ENCODE data around the gene GPC5. TPM values are rescaled to one million over a fixed set of nuclear protein-coding genes. Genes with fewer than 3 reads are reported as not detected.

GPC5 gene
- total RNA-seq, 1 donor from 2014 or later, result 0.99 TPM

- DNase-seq (ENCODE audit: low spot score), result no peak
- no peak for TF ChIP-seq CTCF (IDR thresholded peaks at IDR 0.05)
- no peak overlapping the region for H3K27ac Mint-ChIP-seq (ENCODE audit: unreplicated experiment)
- peaks cover 5% of the 10 kb centered on the region for H3K27me3 Mint-ChIP-seq (ENCODE audit: low read depth)
- no peaks in the 10 kb centered on the region for H3K36me3 Mint-ChIP-seq (ENCODE audit: low read depth)
- H3K9me3 Mint-ChIP-seq (ENCODE audit: low read depth), result no peaks in the 10 kb centered on the region
- no peak overlapping the region for H3K4me3 Mint-ChIP-seq (ENCODE audit: unreplicated experiment)
- no peaks in the 10 kb centered on the region for H3K4me1 Mint-ChIP-seq (ENCODE audit: low read depth)
Observed at GRCh38 chr13:91459485-91459884, 61.1 kb downstream of the GPC5 start.

GRCh38 chr13:91464336-91464735 is 65.9 kb downstream of the GPC5 start:
- Mint-ChIP-seq H3K36me3 (ENCODE audit: low read depth) (no peaks in the 10 kb centered on the region), H3K9me3 (ENCODE audit: low read depth) (no peaks in the 10 kb centered on the region), H3K4me3 (ENCODE audit: unreplicated experiment) (no peak overlapping the region), H3K27ac (ENCODE audit: unreplicated experiment) (no peak overlapping the region), H3K4me1 (ENCODE audit: low read depth) (no peaks in the 10 kb centered on the region), H3K27me3 (ENCODE audit: low read depth) (no peaks in the 10 kb centered on the region)
- no peak for DNase-seq (ENCODE audit: low spot score)
- no peak for TF ChIP-seq CTCF (IDR thresholded peaks at IDR 0.05)

GRCh38 chr13:91467236-91467635 is 68.8 kb downstream of the GPC5 start:
- DNase-seq (ENCODE audit: low spot score), result no peak
- Mint-ChIP-seq H3K4me1 (ENCODE audit: low read depth) (no peaks in the 10 kb centered on the region), H3K9me3 (ENCODE audit: low read depth) (no peaks in the 10 kb centered on the region), H3K27ac (ENCODE audit: unreplicated experiment) (no peak overlapping the region), H3K4me3 (ENCODE audit: unreplicated experiment) (no peak overlapping the region), H3K27me3 (ENCODE audit: low read depth) (no peaks in the 10 kb centered on the region), H3K36me3 (ENCODE audit: low read depth) (no peaks in the 10 kb centered on the region)
- TF ChIP-seq CTCF (IDR thresholded peaks at IDR 0.05), result no peak

GRCh38 chr13:91468301-91468700 is 69.9 kb downstream of the GPC5 start:
- no peak for TF ChIP-seq CTCF (IDR thresholded peaks at IDR 0.05)
- Mint-ChIP-seq H3K4me3 (ENCODE audit: unreplicated experiment) (no peak overlapping the region), H3K4me1 (ENCODE audit: low read depth) (no peaks in the 10 kb centered on the region), H3K9me3 (ENCODE audit: low read depth) (no peaks in the 10 kb centered on the region), H3K36me3 (ENCODE audit: low read depth) (no peaks in the 10 kb centered on the region), H3K27me3 (ENCODE audit: low read depth) (no peaks in the 10 kb centered on the region), H3K27ac (ENCODE audit: unreplicated experiment) (no peak overlapping the region)
- no peak for DNase-seq (ENCODE audit: low spot score)

- no peak for TF ChIP-seq CTCF (IDR thresholded peaks at IDR 0.05)
- Mint-ChIP-seq H3K36me3 (ENCODE audit: low read depth) (no peaks in the 10 kb centered on the region), H3K27me3 (ENCODE audit: low read depth) (no peaks in the 10 kb centered on the region), H3K4me1 (ENCODE audit: low read depth) (peaks cover 4% of the 10 kb centered on the region), H3K4me3 (ENCODE audit: unreplicated experiment) (no peak overlapping the region), H3K9me3 (ENCODE audit: low read depth) (no peaks in the 10 kb centered on the region), H3K27ac (ENCODE audit: unreplicated experiment) (no peak overlapping the region)
- DNase-seq (ENCODE audit: low spot score), result no peak
Observed at GRCh38 chr13:91470084-91470621, 71.7 kb downstream of the GPC5 start.

Data from chondrocyte (in vitro differentiated cells).